HepG2 (cell line): Measurements from ENCODE around the gene NTMT1. TPM values are rescaled to one million over a fixed set of nuclear protein-coding genes. Genes with fewer than 3 reads are reported as not detected.

Source experiments
- ATAC-seq: fragments of 200-7000 bp; cut with Tn5 transposase; 3 replicates; pipeline ENCODE4 v1.9.1; 2020; ENCODE audit warnings: mild to moderate bottlenecking, moderate library complexity
- BruUV-seq: library from RNA; stranded (reverse); fragments of 400-500 nt; replicated peaks from 2 replicates; lab custom pipeline; 2021; lab: Mats Ljungman, UMichigan
- CTCF ChIA-PET: fragments of 300-600 bp; formaldehyde crosslinking; extraction: SDS; loops from one replicate; lab custom pipeline; 2021; ENCODE audit warnings: low total read pairs, inconsistent platforms, low intra/inter-chr PET ratio; lab: Yijun Ruan, JAX
- POLR2A ChIA-PET: fragments of 350-600 bp; sonication (Branson Sonifier 250); formaldehyde crosslinking; loops from one replicate; lab custom pipeline; 2020; ENCODE audit warnings: antibody characterized with exemption, inconsistent platforms; lab: Yijun Ruan, JAX
- DNase-seq: peaks from one replicate; pipeline ENCODE4 v3.0.0-alpha.2; 2015; ENCODE audit warnings: low spot score
- FAIRE-seq: peaks from 3 replicates; lab custom pipeline; 2011; peaks lifted over from hg19 to GRCh38; lab: Jason Lieb, UNC
- H2AFZ ChIP-seq: one replicate; pipeline ENCODE4 v1.6.1; 2011; ENCODE audit warnings: low read length, inconsistent platforms
- H3K27ac ChIP-seq: fragments of 300-600 bp; 3 replicates; pipeline ENCODE4 v1.8.0; 2011; ENCODE audit warnings: mixed run types, mild to moderate bottlenecking, mixed read lengths, low read length, inconsistent platforms; ENCODE audit not compliant: insufficient read depth; ENCODE audit errors: extremely low read length
- H3K27me3 ChIP-seq, 2 experiments: fragments of 200-600 bp in 1 of 2; 2 replicates in 1 of 2; 3 replicates in 1 of 2; pipeline versions ENCODE4 v1.6.0 to v1.8.0; 2011; ENCODE audit warnings: low read length in 2 of 2, mild to moderate bottlenecking in 2 of 2, moderate library complexity in 2 of 2, inconsistent platforms in 1 of 2; ENCODE audit not compliant: insufficient read depth in 2 of 2, control insufficient read depth in 1 of 2
- H3K36me3 ChIP-seq, 2 experiments: fragments of 200-600 bp in 1 of 2; replicated peaks in 1 of 2; 2 replicates in 1 of 2; 3 replicates in 1 of 2; pipeline versions ENCODE4 v1.5.1 to v1.8.0; 2011; ENCODE audit warnings: low read length in 2 of 2, inconsistent platforms in 1 of 2; ENCODE audit not compliant: insufficient read depth in 2 of 2, control insufficient read depth in 1 of 2
- H3K4me1 ChIP-seq: 2 replicates; pipeline ENCODE4 v1.5.1; 2012; ENCODE audit warnings: low read length, inconsistent platforms; ENCODE audit not compliant: insufficient read depth
- H3K4me2 ChIP-seq: 2 replicates; pipeline ENCODE4 v1.6.0; 2011; ENCODE audit warnings: low read depth, low read length, inconsistent platforms
- H3K4me3 ChIP-seq, 3 experiments: fragments of 200-600 bp in 1 of 3; sonication (generic), shearing (Covaris generic) in 1 of 3; replicated peaks in 1 of 3; 2 replicates each; pipeline ENCODE4 v1.5.1; 2011 to 2016; ENCODE audit warnings: low read length in 3 of 3, inconsistent platforms in 2 of 3, low read depth in 2 of 3, mild to moderate bottlenecking in 2 of 3, control low read depth in 1 of 3, mixed read lengths in 1 of 3; ENCODE audit not compliant: insufficient read depth in 1 of 3
- H3K79me2 ChIP-seq: one replicate; pipeline ENCODE4 v1.6.1; 2011; ENCODE audit warnings: low read length, inconsistent platforms; ENCODE audit not compliant: insufficient read depth
- H3K9ac ChIP-seq: 2 replicates; pipeline ENCODE4 v1.6.0; 2011; ENCODE audit warnings: mild to moderate bottlenecking, low read depth, low read length, inconsistent platforms; ENCODE audit not compliant: insufficient read depth
- H3K9me3 ChIP-seq: 2 replicates; pipeline ENCODE4 v1.5.1; 2012; ENCODE audit warnings: mild to moderate bottlenecking, low read length
- H4K20me1 ChIP-seq: 2 replicates; pipeline ENCODE4 v1.6.0; 2011; ENCODE audit warnings: inconsistent platforms, mild to moderate bottlenecking, low read length, moderate library complexity; ENCODE audit not compliant: insufficient read depth
- BHLHE40 ChIP-seq: IDR thresholded peaks from 2 replicates; pipeline ENCODE4 v1.6.1; 2011; ENCODE audit warnings: low read length, improper control_type of control experiment
- IRX3 ChIP-seq: sonication (generic); formaldehyde crosslinking; IDR thresholded peaks from 2 replicates; pipeline ENCODE4 v1.8.1; 2023; ENCODE audit warnings: mild to moderate bottlenecking, low read depth, missing genetic modification reagents, borderline replicate concordance
- KLF6 ChIP-seq: IDR thresholded peaks from 2 replicates; pipeline ENCODE4 v1.8.0; 2016; ENCODE audit warnings: missing biosample characterization, missing genetic modification reagents
- NBN ChIP-seq: fragments of 450-650 bp; conservative IDR thresholded peaks from 2 replicates; pipeline ENCODE4 v1.6.1; 2017
- PAF1 ChIP-seq: IDR thresholded peaks from 2 replicates; pipeline ENCODE4 v1.6.1; 2016; ENCODE audit warnings: missing genetic modification reagents, missing compliant biosample characterization
- PRMT3 ChIP-seq: sonication (generic); formaldehyde crosslinking; IDR thresholded peaks from 2 replicates; pipeline ENCODE4 v1.8.1; 2022; ENCODE audit warnings: low read depth, mild to moderate bottlenecking, moderate library complexity, missing genetic modification reagents, borderline replicate concordance
- SIN3B ChIP-seq: fragments of 150-350 bp; IDR thresholded peaks from 2 replicates; pipeline ENCODE4 v1.6.1; 2014; ENCODE audit warnings: low read length
- ZBTB42 ChIP-seq: sonication (generic); formaldehyde crosslinking; IDR thresholded peaks from 2 replicates; pipeline ENCODE4 v1.5.0; 2020; ENCODE audit warnings: mild to moderate bottlenecking, missing genetic modification reagents
- ZEB1 ChIP-seq: IDR thresholded peaks from 2 replicates; pipeline ENCODE4 v1.6.1; 2012; ENCODE audit warnings: mild to moderate bottlenecking, low read depth, inconsistent platforms; ENCODE audit not compliant: insufficient replicate concordance
- ZNF44 ChIP-seq: sonication (generic); formaldehyde crosslinking; IDR thresholded peaks from 2 replicates; pipeline ENCODE4 v1.5.1; 2020; ENCODE audit warnings: mild to moderate bottlenecking, missing genetic modification reagents
- WGBS: methylation state at CpG from one replicate; pipeline ENCODE4 v1.1.6; 2017; ENCODE audit warnings: low lambda C conversion rate; 5-methylcytosine and 5-hydroxymethylcytosine counted together
- in situ Hi-C: cut with HindIII; loops from 2 replicates; pipeline ENCODE4 v1.10.0; 2017; ENCODE audit warnings: low pct_unique_long_range_greater_than_20kb; ENCODE audit not compliant: extremely low pct_ligation_motif_present
- intact Hi-C: fragments of 100-400 bp; cut with micrococcal nuclease; formaldehyde crosslinking; loops from one replicate; pipeline ENCODE4 v1.10.0; 2022; ENCODE audit not compliant: unreplicated experiment
- polyA plus RNA-seq, 8 experiments: library from polyadenylated mRNA; depleted of rRNA in 3 of 8; stranded (reverse) in 7 of 8; unstranded in 1 of 8; fragments of >200 nt; fragmentation: Illumina TruSeq in 4 of 8; extraction: Trizol in 4 of 8; gene quantifications; 2 replicates each; pipeline versions ENCODE4 v1.2.1 to v1.2.3, GENCODE V29; 2011 to 2016; ENCODE audit warnings: low read depth in 4 of 8, missing spikeins in 1 of 8, mixed read lengths in 1 of 8; ENCODE audit not compliant: insufficient read depth in 1 of 8
- total RNA-seq, 5 experiments: library from RNA; depleted of rRNA; stranded (reverse); fragments of >200 nt; fragmentation: Illumina TruSeq; extraction: Trizol; gene quantifications; 2 replicates each; pipeline ENCODE4 v1.2.3, GENCODE V29; 2016; ENCODE audit warnings: low read depth in 1 of 5
- TF ChIP-seq, protein P1 (sequence below): sonication (generic); formaldehyde crosslinking; IDR thresholded peaks from 2 replicates; pipeline ENCODE4 v1.4.0; 2020; ENCODE audit warnings: missing genetic modification reagents
- TF ChIP-seq, protein P2 (sequence below): sonication (generic); formaldehyde crosslinking; IDR thresholded peaks from 2 replicates; pipeline ENCODE4 v1.4.0; 2020; ENCODE audit warnings: missing genetic modification reagents, borderline replicate concordance
- TF ChIP-seq, protein P3 (sequence below): sonication (generic); formaldehyde crosslinking; IDR thresholded peaks from 2 replicates; pipeline ENCODE4 v1.5.0; 2020; ENCODE audit warnings: mild to moderate bottlenecking, missing genetic modification reagents
- TF ChIP-seq, protein P4 (sequence below): sonication (generic); formaldehyde crosslinking; IDR thresholded peaks from 2 replicates; pipeline ENCODE4 v1.5.0; 2020; ENCODE audit warnings: mild to moderate bottlenecking, missing genetic modification reagents

Gene NTMT1
- total and polyA plus RNA-seq, 2 of the 13 experiments (the other 11 are each of a cell fraction or from before 2014, with no cell fraction given): 49.1 to 53.8 TPM

DNA sequence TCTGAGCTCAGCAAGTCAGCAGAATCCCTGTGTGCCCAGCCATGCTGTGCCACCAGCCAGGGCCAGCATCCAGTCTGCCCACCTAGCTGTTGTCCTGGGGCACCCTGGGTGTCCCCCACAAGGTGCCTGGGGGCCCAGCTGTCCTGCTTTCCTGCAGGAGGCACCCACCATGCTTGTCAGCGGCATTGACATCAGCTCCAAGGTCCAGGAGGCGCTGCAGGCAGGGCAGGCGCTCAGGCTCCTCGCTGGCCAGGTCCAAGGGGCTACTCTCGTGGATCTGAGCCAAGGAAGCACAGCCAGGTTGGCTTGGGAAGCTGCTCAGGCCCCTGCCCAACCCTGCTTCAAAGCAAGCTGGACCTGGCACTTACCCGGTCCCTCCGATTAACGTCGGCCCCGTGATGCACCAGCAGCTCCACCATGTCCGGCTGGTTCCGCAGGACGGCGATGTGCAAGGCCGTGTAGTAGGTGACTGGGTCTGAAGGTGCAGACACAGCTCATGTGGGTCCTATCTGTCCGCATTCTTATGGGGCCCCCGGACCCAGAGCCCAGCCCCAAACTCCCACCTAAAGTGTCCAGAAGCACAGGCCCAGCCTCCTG, 13.2 kb downstream of the NTMT1 start (continued):
- TF ChIP-seq, protein P1, sequence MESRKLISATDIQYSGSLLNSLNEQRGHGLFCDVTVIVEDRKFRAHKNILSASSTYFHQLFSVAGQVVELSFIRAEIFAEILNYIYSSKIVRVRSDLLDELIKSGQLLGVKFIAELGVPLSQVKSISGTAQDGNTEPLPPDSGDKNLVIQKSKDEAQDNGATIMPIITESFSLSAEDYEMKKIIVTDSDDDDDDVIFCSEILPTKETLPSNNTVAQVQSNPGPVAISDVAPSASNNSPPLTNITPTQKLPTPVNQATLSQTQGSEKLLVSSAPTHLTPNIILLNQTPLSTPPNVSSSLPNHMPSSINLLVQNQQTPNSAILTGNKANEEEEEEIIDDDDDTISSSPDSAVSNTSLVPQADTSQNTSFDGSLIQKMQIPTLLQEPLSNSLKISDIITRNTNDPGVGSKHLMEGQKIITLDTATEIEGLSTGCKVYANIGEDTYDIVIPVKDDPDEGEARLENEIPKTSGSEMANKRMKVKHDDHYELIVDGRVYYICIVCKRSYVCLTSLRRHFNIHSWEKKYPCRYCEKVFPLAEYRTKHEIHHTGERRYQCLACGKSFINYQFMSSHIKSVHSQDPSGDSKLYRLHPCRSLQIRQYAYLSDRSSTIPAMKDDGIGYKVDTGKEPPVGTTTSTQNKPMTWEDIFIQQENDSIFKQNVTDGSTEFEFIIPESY (CRISPR knock-in tag): peak; percentile 28; the same call in 1 of the 2 replicates
- TF ChIP-seq KLF6 (no peak), ZBTB42 (CRISPR knock-in tag) (no peak), NBN (no peak), IRX3 (CRISPR knock-in tag) (no peak)
- TF ChIP-seq, protein P2, sequence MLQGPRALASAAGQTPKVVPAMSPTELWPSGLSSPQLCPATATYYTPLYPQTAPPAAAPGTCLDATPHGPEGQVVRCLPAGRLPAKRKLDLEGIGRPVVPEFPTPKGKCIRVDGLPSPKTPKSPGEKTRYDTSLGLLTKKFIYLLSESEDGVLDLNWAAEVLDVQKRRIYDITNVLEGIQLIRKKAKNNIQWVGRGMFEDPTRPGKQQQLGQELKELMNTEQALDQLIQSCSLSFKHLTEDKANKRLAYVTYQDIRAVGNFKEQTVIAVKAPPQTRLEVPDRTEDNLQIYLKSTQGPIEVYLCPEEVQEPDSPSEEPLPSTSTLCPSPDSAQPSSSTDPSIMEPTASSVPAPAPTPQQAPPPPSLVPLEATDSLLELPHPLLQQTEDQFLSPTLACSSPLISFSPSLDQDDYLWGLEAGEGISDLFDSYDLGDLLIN (CRISPR knock-in tag): no peak

DNA sequence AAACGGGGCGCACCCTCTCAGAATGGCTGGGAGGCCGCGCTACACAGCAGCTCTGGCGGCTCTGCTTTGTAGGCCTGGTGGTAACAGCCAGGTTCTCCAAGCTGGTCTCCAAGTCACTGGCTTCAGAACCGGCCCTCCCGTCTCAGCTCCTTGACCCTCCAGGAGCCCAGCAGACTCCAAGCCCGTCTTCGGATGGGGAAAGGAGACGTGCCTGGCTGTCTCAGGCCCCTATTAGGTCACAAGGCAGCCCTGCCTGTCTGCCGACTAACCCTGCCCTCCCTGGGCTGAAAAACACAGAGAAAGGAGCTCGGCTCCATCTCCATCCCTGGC, 13.8 kb downstream of the NTMT1 start:
- Histone ChIP-seq H3K79me2 (peaks cover 23% of the 10 kb centered on the region), H3K4me1 (peaks cover 26% of the 10 kb centered on the region), H3K9ac (no peak overlapping the region), H2AFZ (no peak overlapping the region), H4K20me1 (peaks cover 9% of the 10 kb centered on the region; the same call in 1 of the 2 replicates), H3K9me3 (no peaks in the 10 kb centered on the region), H3K4me2 (no peak overlapping the region), H3K27ac (no peak overlapping the region), H3K4me3 (no peak overlapping the region), H3K27me3 (no peaks in the 10 kb centered on the region; a peak in 1 of 5 replicates), H3K36me3 (peaks cover 23 to 43% of the 10 kb centered on the region in 2 experiments; a peak in 4 of 5 replicates)
- ATAC-seq (no peak), DNase-seq (no peak), FAIRE-seq (no peak)
- no TSS peak for BruUV-seq
- in situ Hi-C loops (loop anchor here (10.0 kb wide), 1 partner anchor 145 kb away; no protein-coding TSS in a partner anchor), intact Hi-C loops (loop anchor here (5.0 kb wide), 1 partner anchor 143 kb away; no protein-coding TSS in a partner anchor)
- ChIA-PET POLR2A (interaction anchor here (1.5 kb wide), 1 partner anchor 12 kb away, joined by 4 read pairs; no protein-coding TSS in a partner anchor), CTCF (no interaction called here)
- WGBS: 100% methylated on average over 3 of the region's 12 CpGs
- TF ChIP-seq, protein P3, sequence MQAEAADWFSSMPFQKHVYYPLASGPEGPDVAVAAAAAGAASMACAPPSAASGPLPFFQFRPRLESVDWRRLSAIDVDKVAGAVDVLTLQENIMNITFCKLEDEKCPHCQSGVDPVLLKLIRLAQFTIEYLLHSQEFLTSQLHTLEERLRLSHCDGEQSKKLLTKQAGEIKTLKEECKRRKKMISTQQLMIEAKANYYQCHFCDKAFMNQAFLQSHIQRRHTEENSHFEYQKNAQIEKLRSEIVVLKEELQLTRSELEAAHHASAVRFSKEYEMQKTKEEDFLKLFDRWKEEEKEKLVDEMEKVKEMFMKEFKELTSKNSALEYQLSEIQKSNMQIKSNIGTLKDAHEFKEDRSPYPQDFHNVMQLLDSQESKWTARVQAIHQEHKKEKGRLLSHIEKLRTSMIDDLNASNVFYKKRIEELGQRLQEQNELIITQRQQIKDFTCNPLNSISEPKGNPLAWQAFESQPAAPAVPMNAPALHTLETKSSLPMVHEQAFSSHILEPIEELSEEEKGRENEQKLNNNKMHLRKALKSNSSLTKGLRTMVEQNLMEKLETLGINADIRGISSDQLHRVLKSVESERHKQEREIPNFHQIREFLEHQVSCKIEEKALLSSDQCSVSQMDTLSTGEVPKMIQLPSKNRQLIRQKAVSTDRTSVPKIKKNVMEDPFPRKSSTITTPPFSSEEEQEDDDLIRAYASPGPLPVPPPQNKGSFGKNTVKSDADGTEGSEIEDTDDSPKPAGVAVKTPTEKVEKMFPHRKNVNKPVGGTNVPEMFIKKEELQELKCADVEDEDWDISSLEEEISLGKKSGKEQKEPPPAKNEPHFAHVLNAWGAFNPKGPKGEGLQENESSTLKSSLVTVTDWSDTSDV: no peak
- TF ChIP-seq ZEB1 (no peak), BHLHE40 (no peak), PRMT3 (CRISPR knock-in tag) (no peak), SIN3B (no peak), ZNF44 (CRISPR knock-in tag) (no peak), PAF1 (CRISPR knock-in tag) (no peak)
- TF ChIP-seq, protein P4, sequence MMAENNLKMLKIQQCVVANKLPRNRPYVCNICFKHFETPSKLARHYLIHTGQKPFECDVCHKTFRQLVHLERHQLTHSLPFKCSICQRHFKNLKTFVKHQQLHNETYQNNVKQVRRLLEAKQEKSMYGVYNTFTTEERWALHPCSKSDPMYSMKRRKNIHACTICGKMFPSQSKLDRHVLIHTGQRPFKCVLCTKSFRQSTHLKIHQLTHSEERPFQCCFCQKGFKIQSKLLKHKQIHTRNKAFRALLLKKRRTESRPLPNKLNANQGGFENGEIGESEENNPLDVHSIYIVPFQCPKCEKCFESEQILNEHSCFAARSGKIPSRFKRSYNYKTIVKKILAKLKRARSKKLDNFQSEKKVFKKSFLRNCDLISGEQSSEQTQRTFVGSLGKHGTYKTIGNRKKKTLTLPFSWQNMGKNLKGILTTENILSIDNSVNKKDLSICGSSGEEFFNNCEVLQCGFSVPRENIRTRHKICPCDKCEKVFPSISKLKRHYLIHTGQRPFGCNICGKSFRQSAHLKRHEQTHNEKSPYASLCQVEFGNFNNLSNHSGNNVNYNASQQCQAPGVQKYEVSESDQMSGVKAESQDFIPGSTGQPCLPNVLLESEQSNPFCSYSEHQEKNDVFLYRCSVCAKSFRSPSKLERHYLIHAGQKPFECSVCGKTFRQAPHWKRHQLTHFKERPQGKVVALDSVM (CRISPR knock-in tag): no peak
